Activated CD8-positive, alpha-beta memory T cell treated with anti-CD3 and anti-CD28 coated beads for 4 hours (primary cell): ENCODE measurements around the gene PDXK.

Experiments
- DNase-seq, 2 donors: peaks; one replicate each; pipeline ENCODE4 v3.0.0-alpha.2; 2020; ENCODE audit warnings: low read depth in 2 of 2

The PDXK gene

GRCh38 chr21:43762303-43763128 is 43.6 kb downstream of the PDXK start:
- DNase-seq: no peak

- DNase-seq: no peak
Measured at GRCh38 chr21:43763901-43764523, 45.1 kb downstream of the PDXK start.

- DNase-seq: no peak
Measured at GRCh38 chr21:43764576-43765495, 45.9 kb downstream of the PDXK start.

- no peak for DNase-seq
Measured at GRCh38 chr21:43766734-43767497, 48.0 kb downstream of the PDXK start.

- DNase-seq: no peak
Measured at GRCh38 chr21:43767498-43767983, 48.6 kb downstream of the PDXK start.

GRCh38 chr21:43767984-43768867 is 49.3 kb downstream of the PDXK start:
- DNase-seq: no peak

GRCh38 chr21:43768868-43769167 is 49.9 kb downstream of the PDXK start:
- no peak for DNase-seq

- no peak for DNase-seq
Measured at GRCh38 chr21:43769325-43769958, 50.5 kb downstream of the PDXK start.

GRCh38 chr21:43770066-43770655 is 51.2 kb downstream of the PDXK start:
- no peak for DNase-seq

- no peak for DNase-seq
Measured at GRCh38 chr21:43771199-43771675, 52.3 kb downstream of the PDXK start.

GRCh38 chr21:43771698-43772424 is 52.9 kb downstream of the PDXK start:
- DNase-seq: no peak

GRCh38 chr21:43772425-43772821 is 53.5 kb downstream of the PDXK start:
- DNase-seq: no peak

GRCh38 chr21:43774163-43774562 is 55.2 kb downstream of the PDXK start:
- no peak for DNase-seq

- DNase-seq: no peak
Measured at GRCh38 chr21:43775190-43775589, 56.3 kb downstream of the PDXK start.

GRCh38 chr21:43775795-43776430 is 57.0 kb downstream of the PDXK start, which contains the start of gene CSTB:
Gene CSTB (minus strand): TSS chr21:43776308. CDS start chr21:43776269, 39 bp downstream.
- DNase-seq: peak; percentile 62 to 82

GRCh38 chr21:43777953-43778352 is 59.0 kb downstream of the PDXK start:
- DNase-seq: no peak

- DNase-seq: no peak
Measured at GRCh38 chr21:43778469-43779335, 59.8 kb downstream of the PDXK start.
